Measurements from ENCODE around the gene GABBR2. TPM values are rescaled to one million over a fixed set of nuclear protein-coding genes. Genes with fewer than 3 reads are reported as not detected.
A peak's percentile ranks its signal among the peaks of the same experiment; 100 is the strongest.

Gene GABBR2
- total and polyA plus RNA-seq, 12 donors: under 0.01 to 1.3 (median 0.45) TPM

DNA sequence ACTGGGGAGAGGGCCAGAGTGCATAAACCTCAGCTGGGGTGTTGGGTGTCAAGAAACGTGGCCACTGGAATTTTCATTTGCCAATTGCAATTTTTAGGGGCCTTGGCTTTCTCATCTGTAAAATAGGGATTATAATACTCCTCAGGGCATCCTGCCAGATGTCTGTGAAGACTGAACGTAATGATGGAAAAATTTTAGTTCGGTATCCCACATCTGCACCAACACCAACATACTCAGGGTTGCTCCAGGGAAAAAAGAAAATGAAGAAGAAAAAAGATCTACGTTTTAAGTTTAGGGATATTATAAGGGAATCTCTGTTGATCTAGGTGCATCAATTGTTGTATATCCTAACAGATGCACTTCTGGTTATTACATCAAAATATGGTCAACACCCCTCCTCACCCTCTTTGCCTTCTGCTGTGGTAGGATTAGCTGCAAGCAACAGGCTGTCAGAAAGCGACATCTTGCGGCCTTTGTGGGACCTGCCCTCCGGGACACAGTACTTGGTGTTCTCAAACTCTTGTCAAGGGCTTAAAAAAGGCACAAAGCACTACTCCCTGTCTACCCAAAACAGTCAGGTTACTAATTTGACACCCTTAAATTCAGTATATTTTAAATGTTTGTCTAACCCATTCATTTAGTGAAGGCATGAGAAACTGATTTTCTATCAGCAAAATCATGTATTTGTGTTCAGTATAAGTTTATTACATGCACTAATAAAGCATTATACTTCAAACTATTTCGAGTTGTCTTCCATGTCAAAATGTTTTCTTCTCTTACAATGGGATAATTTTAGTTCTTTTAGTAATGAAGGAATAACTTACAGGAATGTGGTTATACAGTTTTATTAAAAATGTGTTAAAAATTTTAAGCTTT is 445.0 kb downstream of the GABBR2 start:
- Histone ChIP-seq H3K9me3 (no peaks in the 10 kb centered on the region), H3K4me1 (no peaks in the 10 kb centered on the region), H3K36me3 (no peaks in the 10 kb centered on the region), H3K4me3 (no peak overlapping the region), H3K27me3 (peaks cover 0 to 15% (median 0%) of the 10 kb centered on the region in 7 donors), H3K27ac (no peak overlapping the region)
- DNase-seq (peak; percentile 75 to 80), ATAC-seq (peak; percentile 80 to 97 (median 95))
- WGBS, 2 donors: 29 to 33% methylated on average over 8 of the region's 8 CpGs
- intact Hi-C loops (cut with DNase I): loop anchor here (1.0 to 10.0 kb wide), 15 partner anchors 56 to 629 kb away; partner anchors contain the start of genes TRMO (in 7 of the 10), NCBP1 (in 1 of the 10) and TSTD2 (in 1 of the 10)
- TF ChIP-seq, protein P1, sequence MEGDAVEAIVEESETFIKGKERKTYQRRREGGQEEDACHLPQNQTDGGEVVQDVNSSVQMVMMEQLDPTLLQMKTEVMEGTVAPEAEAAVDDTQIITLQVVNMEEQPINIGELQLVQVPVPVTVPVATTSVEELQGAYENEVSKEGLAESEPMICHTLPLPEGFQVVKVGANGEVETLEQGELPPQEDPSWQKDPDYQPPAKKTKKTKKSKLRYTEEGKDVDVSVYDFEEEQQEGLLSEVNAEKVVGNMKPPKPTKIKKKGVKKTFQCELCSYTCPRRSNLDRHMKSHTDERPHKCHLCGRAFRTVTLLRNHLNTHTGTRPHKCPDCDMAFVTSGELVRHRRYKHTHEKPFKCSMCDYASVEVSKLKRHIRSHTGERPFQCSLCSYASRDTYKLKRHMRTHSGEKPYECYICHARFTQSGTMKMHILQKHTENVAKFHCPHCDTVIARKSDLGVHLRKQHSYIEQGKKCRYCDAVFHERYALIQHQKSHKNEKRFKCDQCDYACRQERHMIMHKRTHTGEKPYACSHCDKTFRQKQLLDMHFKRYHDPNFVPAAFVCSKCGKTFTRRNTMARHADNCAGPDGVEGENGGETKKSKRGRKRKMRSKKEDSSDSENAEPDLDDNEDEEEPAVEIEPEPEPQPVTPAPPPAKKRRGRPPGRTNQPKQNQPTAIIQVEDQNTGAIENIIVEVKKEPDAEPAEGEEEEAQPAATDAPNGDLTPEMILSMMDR (IDR thresholded peaks at IDR 0.05): peak; percentile 73 to 97 (median 94)

DNA sequence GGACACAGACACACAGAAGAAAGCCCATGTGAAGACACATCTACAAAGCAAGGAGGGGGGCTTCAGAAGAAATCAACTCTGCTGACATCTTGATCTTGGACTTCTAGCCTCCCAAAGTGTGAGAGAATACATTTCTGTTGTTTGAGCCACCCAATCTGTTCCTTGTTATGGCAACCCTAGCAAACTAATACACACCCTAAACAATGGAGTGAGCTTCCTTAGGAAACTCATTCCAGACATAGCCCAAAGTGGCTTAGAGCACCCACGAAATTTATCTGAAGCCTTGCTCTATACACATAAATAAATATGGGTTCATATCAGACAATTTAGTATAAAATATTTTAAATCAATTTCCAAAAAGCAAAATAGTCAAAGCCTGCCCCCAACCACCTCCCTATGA is 445.7 kb downstream of the GABBR2 start:
- Histone ChIP-seq H3K4me3 (no peak overlapping the region), H3K36me3 (no peaks in the 10 kb centered on the region), H3K27me3 (peaks cover 0 to 10% (median 0%) of the 10 kb centered on the region in 7 donors), H3K9me3 (no peaks in the 10 kb centered on the region), H3K27ac (no peak overlapping the region), H3K4me1 (no peaks in the 10 kb centered on the region)
- 66 to 73% methylated on average over 1 of the region's 1 CpG for WGBS, 2 donors
- TF ChIP-seq, protein P1 (IDR thresholded peaks at IDR 0.05): no peak
- DNase-seq (no peak), ATAC-seq (no peak)
- intact Hi-C loops (cut with DNase I): loop anchor here (1.0 to 10.0 kb wide), 15 partner anchors 56 to 628 kb away; partner anchors contain the start of genes TRMO (in 7 of the 10), NCBP1 (in 1 of the 10) and TSTD2 (in 1 of the 10)

DNA sequence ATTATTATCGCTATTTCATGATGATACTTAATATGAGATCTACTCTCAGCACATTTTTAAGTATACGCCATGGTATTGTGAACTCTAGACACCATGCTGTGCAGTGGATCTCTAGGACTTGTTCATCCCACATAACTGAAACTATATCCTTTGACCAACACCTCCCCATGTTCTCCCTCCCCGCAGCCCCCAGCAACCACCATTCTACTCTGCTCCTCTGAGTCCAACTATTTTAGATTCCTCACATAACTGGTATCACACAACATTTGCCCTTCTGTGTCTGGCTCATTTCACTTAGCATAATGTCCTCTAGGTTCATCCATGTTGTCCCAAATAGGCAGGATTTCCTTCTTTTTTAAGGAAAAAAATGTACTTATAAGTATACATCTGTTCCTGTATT is 446.7 kb downstream of the GABBR2 start:
- DNase-seq (no peak), ATAC-seq (no peak)
- Histone ChIP-seq H3K4me1 (peaks cover 0 to 3% (median 0%) of the 10 kb centered on the region in 9 donors), H3K27me3 (peaks cover 0 to 10% (median 0%) of the 10 kb centered on the region in 7 donors), H3K4me3 (no peak overlapping the region), H3K27ac (no peak overlapping the region), H3K36me3 (no peaks in the 10 kb centered on the region), H3K9me3 (no peaks in the 10 kb centered on the region)
- intact Hi-C loops (cut with DNase I): loop anchor here (2.0 to 10.0 kb wide), 13 partner anchors 55 to 627 kb away; partner anchors contain the start of genes TRMO (in 6 of the 10), NCBP1 (in 1 of the 10) and TSTD2 (in 1 of the 10)
- TF ChIP-seq, protein P1 (IDR thresholded peaks at IDR 0.05): no peak
- 88 to 90% methylated on average over 3 of the region's 3 CpGs for WGBS, 2 donors

DNA sequence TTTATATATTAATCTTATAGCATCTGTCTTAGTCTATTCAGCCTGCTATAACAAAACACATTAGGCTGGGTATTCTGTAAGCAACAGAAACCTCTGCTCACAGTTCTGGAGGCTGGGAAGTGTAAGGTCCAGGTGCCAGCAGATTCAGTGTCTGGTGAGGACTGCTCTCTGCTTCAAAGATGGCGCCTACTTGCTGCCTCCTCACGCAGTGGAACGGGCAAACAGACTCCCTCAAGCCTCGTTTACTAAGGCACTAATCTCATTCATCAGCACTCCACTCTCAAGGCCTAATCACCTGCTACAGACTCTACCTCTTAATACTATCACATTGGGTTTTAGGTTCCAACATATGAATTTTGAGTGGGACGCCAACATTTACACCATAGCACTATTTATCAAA is 448.1 kb downstream of the GABBR2 start:
- H3K9me3 ChIP-seq: no peaks in the 10 kb centered on the region
- H3K4me3 ChIP-seq: no peak overlapping the region
- no peak for ATAC-seq
- intact Hi-C loops (cut with DNase I): loop anchor here in 9 of 10 donors (2.0 to 10.0 kb wide), 10 partner anchors 53 to 626 kb away; partner anchors contain the start of genes TRMO (in 4 of the 9), NCBP1 (in 1 of the 9) and TSTD2 (in 1 of the 9)
- no peak overlapping the region for H3K27ac ChIP-seq
- TF ChIP-seq, protein P1 (IDR thresholded peaks at IDR 0.05): no peak
- peaks cover 0 to 10% (median 0%) of the 10 kb centered on the region in 7 donors for H3K27me3 ChIP-seq
- H3K4me1 ChIP-seq: peaks cover 0 to 9% (median 8%) of the 10 kb centered on the region in 9 donors
- no peak for DNase-seq
- H3K36me3 ChIP-seq: no peaks in the 10 kb centered on the region
- 74 to 83% methylated on average over 5 of the region's 5 CpGs for WGBS, 2 donors
